ENCODE results near the gene DOC2B. TPM values are rescaled to one million over a fixed set of nuclear protein-coding genes. Genes with fewer than 3 reads are reported as not detected.

DOC2B gene
- total RNA-seq, 2 experiments from 2014 or later = 0.08 to 0.34 TPM

DNA sequence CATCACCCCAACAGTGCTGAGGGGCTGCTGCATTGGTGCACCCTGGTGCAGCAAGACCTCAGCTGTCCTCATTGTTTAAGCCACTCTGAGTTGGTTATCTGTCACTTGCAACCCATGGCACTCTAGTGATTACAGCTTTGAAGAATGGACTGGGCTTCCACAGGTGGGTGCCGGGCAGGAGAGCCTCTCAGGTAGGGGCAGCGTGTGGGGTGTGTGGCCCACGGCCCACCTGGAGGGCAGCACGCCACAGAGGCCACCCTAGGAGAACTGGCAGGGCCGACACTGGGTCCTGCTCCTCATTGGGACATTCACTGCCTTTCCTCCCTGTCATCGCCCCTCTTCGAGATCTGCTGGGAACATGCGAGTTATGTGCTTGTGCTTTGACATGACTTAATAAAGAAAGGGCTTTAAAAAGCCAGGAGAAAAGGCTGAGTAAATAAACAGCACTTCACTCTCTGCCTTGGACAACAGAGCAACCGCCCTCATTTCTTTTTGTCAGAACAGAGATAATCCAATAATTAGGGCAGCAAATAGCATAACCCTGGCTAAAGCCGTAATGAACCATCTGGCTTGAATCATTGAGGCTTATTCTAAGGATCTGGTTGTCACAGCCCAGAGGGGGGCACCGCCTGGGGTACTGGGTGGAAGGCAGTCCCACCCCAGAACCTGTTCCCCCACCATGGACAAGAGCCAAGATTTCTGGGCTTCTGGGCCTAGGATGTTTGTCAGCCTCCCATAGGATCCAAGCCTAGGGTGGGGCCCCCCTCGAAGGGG, 3.0 kb downstream of the DOC2B start:
- H3K36me3 Mint-ChIP-seq (ENCODE audit: low read depth) = no peaks in the 10 kb centered on the region
- ChIA-PET POLR2A (no interaction called here), CTCF (no interaction called here)
- H3K27me3 ChIP-seq (ENCODE audit: control insufficient read depth in 1 of 2, insufficient read depth in 2 of 2, low read length in 2 of 2) = peaks cover 32 to 45% of the 10 kb centered on the region in 2 experiments
- no peak for TF ChIP-seq CTCF (IDR thresholded peaks at IDR 0.05)
- peaks cover 0 to 19% of the 10 kb centered on the region in 2 experiments for H3K9me3 ChIP-seq (ENCODE audit: control insufficient read depth in 1 of 2, insufficient read depth in 1 of 2, low read length in 2 of 2)
- H3K4me1 ChIP-seq (ENCODE audit: insufficient read depth, low read length) = no peaks in the 10 kb centered on the region
- H3K4me3 Mint-ChIP-seq = no peak overlapping the region
- H3K27ac ChIP-seq (ENCODE audit: low read depth in 1 of 2, low read length in 2 of 2) = no peak overlapping the region
- H3K4me1 Mint-ChIP-seq (ENCODE audit: low read depth) = no peaks in the 10 kb centered on the region
- H3K27ac Mint-ChIP-seq = no peak overlapping the region
- H3K4me3 ChIP-seq (ENCODE audit: low read length) = no peak overlapping the region
- no peak for ATAC-seq (ENCODE audit: poor library complexity)
- intact Hi-C loops (cut with DNase I, micrococcal nuclease) = no loop called here
- no peak for DNase-seq
- peaks cover 37% of the 10 kb centered on the region for H3K27me3 Mint-ChIP-seq
- no peaks in the 10 kb centered on the region for H3K9me3 Mint-ChIP-seq
- no peaks in the 10 kb centered on the region for H3K36me3 ChIP-seq (ENCODE audit: insufficient read depth, low read length)

DNA sequence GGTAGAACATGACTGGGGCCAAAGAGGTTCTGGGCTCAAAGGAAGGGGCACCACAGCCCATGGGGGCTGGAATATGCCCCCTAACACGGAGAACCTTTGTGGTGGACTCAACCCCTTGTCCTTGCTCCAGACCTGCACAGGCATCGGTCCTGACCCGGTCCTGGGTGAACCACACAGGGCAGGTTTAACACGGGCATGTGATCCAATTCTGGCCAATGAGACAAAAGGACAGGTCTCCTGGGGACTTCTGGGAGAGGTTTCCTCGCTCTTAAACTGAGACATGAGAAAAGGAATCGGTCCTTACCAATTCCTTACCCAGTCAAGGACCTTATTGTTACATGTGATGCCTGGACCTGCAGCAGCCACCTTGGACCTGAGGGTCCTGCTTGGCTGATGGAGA, 3.7 kb downstream of the DOC2B start:
- H3K4me1 ChIP-seq (ENCODE audit: insufficient read depth, low read length) = no peaks in the 10 kb centered on the region
- H3K27me3 Mint-ChIP-seq = peaks cover 32% of the 10 kb centered on the region
- no peak for DNase-seq
- ATAC-seq (ENCODE audit: poor library complexity) = no peak
- H3K4me3 ChIP-seq (ENCODE audit: low read length) = no peak overlapping the region
- ChIA-PET CTCF (no interaction called here), POLR2A (no interaction called here)
- no peaks in the 10 kb centered on the region for H3K4me1 Mint-ChIP-seq (ENCODE audit: low read depth)
- TF ChIP-seq CTCF (IDR thresholded peaks at IDR 0.05) = no peak
- H3K4me3 Mint-ChIP-seq = no peak overlapping the region
- intact Hi-C loops (cut with DNase I, micrococcal nuclease) = no loop called here
- H3K9me3 Mint-ChIP-seq = no peaks in the 10 kb centered on the region
- no peaks in the 10 kb centered on the region for H3K36me3 Mint-ChIP-seq (ENCODE audit: low read depth)
- H3K27ac Mint-ChIP-seq = no peak overlapping the region
- no peak overlapping the region for H3K27ac ChIP-seq (ENCODE audit: low read depth in 1 of 2, low read length in 2 of 2)
- H3K9me3 ChIP-seq (ENCODE audit: control insufficient read depth in 1 of 2, insufficient read depth in 1 of 2, low read length in 2 of 2) = peaks cover 0 to 19% of the 10 kb centered on the region in 2 experiments
- no peaks in the 10 kb centered on the region for H3K36me3 ChIP-seq (ENCODE audit: insufficient read depth, low read length)
- H3K27me3 ChIP-seq (ENCODE audit: control insufficient read depth in 1 of 2, insufficient read depth in 2 of 2, low read length in 2 of 2) = peaks cover 29 to 38% of the 10 kb centered on the region in 2 experiments

- intact Hi-C loops (cut with DNase I, micrococcal nuclease) = no loop called here
- Mint-ChIP-seq H3K36me3 (ENCODE audit: low read depth) (no peaks in the 10 kb centered on the region), H3K9me3 (no peaks in the 10 kb centered on the region), H3K27ac (no peak overlapping the region), H3K4me1 (ENCODE audit: low read depth) (no peaks in the 10 kb centered on the region), H3K4me3 (no peak overlapping the region), H3K27me3 (peaks cover 26% of the 10 kb centered on the region)
- Histone ChIP-seq H3K4me1 (ENCODE audit: insufficient read depth, low read length) (no peaks in the 10 kb centered on the region), H3K27ac (ENCODE audit: low read depth in 1 of 2, low read length in 2 of 2) (no peak overlapping the region), H3K27me3 (ENCODE audit: control insufficient read depth in 1 of 2, insufficient read depth in 2 of 2, low read length in 2 of 2) (peaks cover 23 to 32% of the 10 kb centered on the region in 2 experiments), H3K9me3 (ENCODE audit: control insufficient read depth in 1 of 2, insufficient read depth in 1 of 2, low read length in 2 of 2) (peaks cover 0 to 15% of the 10 kb centered on the region in 2 experiments), H3K36me3 (ENCODE audit: insufficient read depth, low read length) (no peaks in the 10 kb centered on the region), H3K4me3 (ENCODE audit: low read length) (no peak overlapping the region)
- DNase-seq (no peak), ATAC-seq (ENCODE audit: poor library complexity) (no peak)
- no peak for TF ChIP-seq CTCF (IDR thresholded peaks at IDR 0.05)
- ChIA-PET CTCF (no interaction called here), POLR2A (no interaction called here)
Observed at GRCh38 chr17:177155-177554, 4.3 kb downstream of the DOC2B start.
